ENCODE results near the gene WDR6.

GRCh38 chr3:49017229-49017970 is 10.2 kb downstream of the WDR6 start:
- TF ChIP-seq CTCF (conservative IDR thresholded peaks at IDR 0.05; ENCODE audit: low read length) (no peak), EZH2phosphoT487 (IDR thresholded peaks at IDR 0.05; ENCODE audit: borderline replicate concordance, low read depth, low read length) (no peak)

All from OCI-LY7 (cell line).